ENCODE data around the gene AIMP1. TPM values are rescaled to one million over a fixed set of nuclear protein-coding genes. Genes with fewer than 3 reads are reported as not detected.
A peak's percentile ranks its signal among the peaks of the same experiment; 100 is the strongest.

Gene AIMP1
- total RNA-seq, 1 donor from 2014 or later = 27.4 TPM

- H3K27me3 ChIP-seq (ENCODE audit: control insufficient read depth, insufficient read depth, low read length) = no peaks in the 10 kb centered on the region
- FAIRE-seq (no peak), DNase-seq (ENCODE audit: low read depth) (peak; percentile 94)
- no peak overlapping the region for H3K4me3 ChIP-seq (ENCODE audit: low read depth, low read length)
- no peaks in the 10 kb centered on the region for H3K36me3 ChIP-seq (ENCODE audit: control insufficient read depth, insufficient read depth, low read length)
- no peak for TF ChIP-seq CTCF (IDR thresholded peaks at IDR 0.05; ENCODE audit: insufficient read depth, low read length, severe bottlenecking)
These were observed 49.3 kb downstream of the AIMP1 start for GRCh38 chr4:106365613-106366012.

DNA sequence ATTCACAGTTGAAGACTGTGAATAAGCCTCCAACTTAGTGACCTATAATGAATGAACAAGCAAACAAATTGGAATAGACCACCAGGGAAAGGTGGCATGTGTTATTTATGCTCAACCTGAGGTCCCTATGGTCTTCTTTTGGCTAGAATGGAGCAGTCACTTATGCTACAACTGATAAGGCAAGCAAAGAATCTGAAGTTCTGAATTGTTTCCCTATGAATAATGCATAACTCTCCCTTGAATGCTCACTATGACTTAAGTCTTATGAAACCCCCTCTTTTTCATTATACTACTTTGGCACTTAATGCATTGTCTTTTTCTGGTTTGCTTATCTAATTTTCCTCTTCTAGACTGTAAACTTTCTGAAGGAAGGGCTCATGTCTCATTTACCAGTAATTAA, 49.7 kb downstream of the AIMP1 start:
- no peak for TF ChIP-seq CTCF (IDR thresholded peaks at IDR 0.05; ENCODE audit: insufficient read depth, low read length, severe bottlenecking)
- FAIRE-seq (no peak), DNase-seq (ENCODE audit: low read depth) (peak; percentile 80)
- no peaks in the 10 kb centered on the region for H3K36me3 ChIP-seq (ENCODE audit: control insufficient read depth, insufficient read depth, low read length)
- no peaks in the 10 kb centered on the region for H3K27me3 ChIP-seq (ENCODE audit: control insufficient read depth, insufficient read depth, low read length)
- no peak overlapping the region for H3K4me3 ChIP-seq (ENCODE audit: low read depth, low read length)

DNA sequence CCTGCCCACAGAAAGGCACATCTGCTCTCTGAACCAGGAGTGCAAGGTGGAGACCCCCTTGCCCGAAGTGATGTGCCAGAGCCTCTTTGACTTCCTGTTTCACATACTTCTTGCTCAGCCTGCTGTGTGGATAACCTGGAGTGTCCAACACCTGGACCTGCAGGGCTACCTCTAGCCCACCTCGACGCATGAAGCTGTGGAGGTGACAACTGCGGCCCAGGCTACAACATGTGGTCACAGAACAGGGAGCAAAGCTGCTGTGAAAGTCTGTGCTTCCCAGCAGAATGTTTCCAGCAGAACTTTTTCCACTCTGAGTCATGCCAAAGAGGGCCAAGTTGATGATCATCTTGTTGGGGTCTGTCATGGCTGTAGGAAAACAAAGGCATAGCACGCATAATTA, 50.7 kb downstream of the AIMP1 start:
- TF ChIP-seq CTCF (IDR thresholded peaks at IDR 0.05; ENCODE audit: insufficient read depth, low read length, severe bottlenecking) = no peak
- H3K36me3 ChIP-seq (ENCODE audit: control insufficient read depth, insufficient read depth, low read length) = no peaks in the 10 kb centered on the region
- H3K27me3 ChIP-seq (ENCODE audit: control insufficient read depth, insufficient read depth, low read length) = no peaks in the 10 kb centered on the region
- DNase-seq (ENCODE audit: low read depth) (no peak), FAIRE-seq (no peak)
- H3K4me3 ChIP-seq (ENCODE audit: low read depth, low read length) = no peak overlapping the region

GRCh38 chr4:106368678-106369077, 52.3 kb downstream of the AIMP1 start, which contains the start of gene GIMD1:
TSS of gene GIMD1 (minus strand) at chr4:106368778. CDS start at chr4:106367435, 1,343 bp downstream.
- H3K27me3 ChIP-seq (ENCODE audit: control insufficient read depth, insufficient read depth, low read length) = no peaks in the 10 kb centered on the region
- no peak for DNase-seq (ENCODE audit: low read depth)
- no peaks in the 10 kb centered on the region for H3K36me3 ChIP-seq (ENCODE audit: control insufficient read depth, insufficient read depth, low read length)
- no peak for FAIRE-seq
- H3K4me3 ChIP-seq (ENCODE audit: low read depth, low read length) = no peak within 1 kb of the TSS
- TF ChIP-seq CTCF (IDR thresholded peaks at IDR 0.05; ENCODE audit: insufficient read depth, low read length, severe bottlenecking) = no peak

DNA sequence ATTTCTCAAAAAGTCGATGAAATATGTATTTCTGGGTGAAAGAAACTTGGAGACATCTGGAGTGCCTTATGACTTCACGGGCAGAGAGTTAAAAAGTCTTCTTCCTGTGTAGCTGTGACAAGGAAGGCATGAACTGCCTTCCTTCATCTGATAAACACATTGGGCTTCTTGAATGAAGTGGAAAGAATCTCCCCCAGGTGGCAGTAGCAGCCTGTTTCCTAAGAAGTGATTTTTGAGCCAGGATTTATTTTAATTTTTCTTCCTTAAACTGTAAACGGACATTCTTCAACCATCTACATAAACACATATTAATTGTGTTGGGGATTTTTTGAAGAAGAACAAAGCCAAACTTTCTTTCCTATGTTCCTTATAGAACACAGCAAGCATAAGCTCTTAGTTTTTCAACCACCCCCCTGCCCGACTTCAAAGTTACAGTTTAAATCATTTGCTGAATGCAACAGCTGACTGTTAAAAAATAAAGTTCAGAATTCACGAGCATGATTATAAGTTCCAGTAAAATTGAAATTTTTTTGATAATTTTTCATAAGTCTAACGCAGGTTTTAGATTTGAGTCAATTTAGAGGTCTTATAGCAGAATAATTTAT, 53.2 kb downstream of the AIMP1 start:
- Histone ChIP-seq H3K27me3 (ENCODE audit: control insufficient read depth, insufficient read depth, low read length) (no peaks in the 10 kb centered on the region), H3K36me3 (ENCODE audit: control insufficient read depth, insufficient read depth, low read length) (no peaks in the 10 kb centered on the region), H3K4me3 (ENCODE audit: low read depth, low read length) (no peak overlapping the region)
- TF ChIP-seq CTCF (IDR thresholded peaks at IDR 0.05; ENCODE audit: insufficient read depth, low read length, severe bottlenecking) = peak; percentile 67
- FAIRE-seq (no peak), DNase-seq (ENCODE audit: low read depth) (peak; percentile 74)

- Histone ChIP-seq H3K4me3 (ENCODE audit: low read depth, low read length) (no peak overlapping the region), H3K36me3 (ENCODE audit: control insufficient read depth, insufficient read depth, low read length) (no peaks in the 10 kb centered on the region), H3K27me3 (ENCODE audit: control insufficient read depth, insufficient read depth, low read length) (no peaks in the 10 kb centered on the region)
- FAIRE-seq (no peak), DNase-seq (ENCODE audit: low read depth) (no peak)
- no peak for TF ChIP-seq CTCF (IDR thresholded peaks at IDR 0.05; ENCODE audit: insufficient read depth, low read length, severe bottlenecking)
These were observed 53.9 kb downstream of the AIMP1 start for GRCh38 chr4:106370214-106370613.

Measured in bronchial epithelial cell (primary cell).